ENCODE data around the gene RPP21. TPM values are rescaled to one million over a fixed set of nuclear protein-coding genes. Genes with fewer than 3 reads are reported as not detected.

Gene RPP21
- total and polyA plus RNA-seq, 4 donors, result 15.7 to 56.9 (median 45.2) TPM

DNA sequence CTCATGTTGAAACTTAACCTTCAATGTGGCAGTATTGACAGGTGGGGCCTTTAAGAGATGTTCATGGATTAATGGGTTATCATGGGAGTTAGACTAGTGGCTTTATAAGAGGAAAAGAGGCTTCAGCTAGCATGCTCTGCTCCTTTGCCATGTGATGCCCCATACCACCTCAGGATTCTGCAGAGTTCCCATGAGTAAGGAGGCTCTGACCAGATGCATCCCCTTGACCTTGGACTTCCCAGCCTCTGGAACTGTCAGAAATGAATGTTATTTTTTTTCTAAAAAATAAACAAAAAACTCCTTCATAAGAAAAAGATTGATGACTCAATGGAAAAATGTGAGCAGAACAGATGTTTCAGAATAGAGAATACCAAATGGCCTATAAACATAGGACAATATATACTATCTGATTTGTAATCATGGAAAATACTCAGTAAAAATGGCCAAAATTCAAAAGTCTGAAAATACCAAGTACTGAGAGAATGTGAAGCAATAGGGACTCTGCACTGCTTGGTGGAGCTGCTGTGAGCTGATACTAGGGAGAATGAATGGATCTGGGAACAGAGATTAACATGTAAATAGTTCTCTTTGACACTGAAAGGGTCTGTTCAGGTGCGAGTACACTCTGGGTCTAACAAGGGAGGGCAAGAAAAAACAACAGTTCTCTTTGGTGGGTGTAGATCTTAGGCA is 25.7 kb upstream of the RPP21 start:
- no peaks in the 10 kb centered on the region for H3K27me3 ChIP-seq (ENCODE audit: control insufficient read depth, insufficient read depth, low read length)
- H3K4me1 ChIP-seq (ENCODE audit: control insufficient read depth, insufficient read depth, low read length), result no peaks in the 10 kb centered on the region
- H3K9me3 ChIP-seq (ENCODE audit: control insufficient read depth, insufficient read depth, low read length), result no peaks in the 10 kb centered on the region
- no peaks in the 10 kb centered on the region for H3K36me3 ChIP-seq (ENCODE audit: control insufficient read depth, insufficient read depth, low read length)
- no peak overlapping the region for H3K4me3 ChIP-seq (ENCODE audit: low read depth, low read length)
- no CpG with 5 or more reads among the region's 1 CpG for WGBS (ENCODE audit: insufficient coverage)
- H3K27ac ChIP-seq (ENCODE audit: low read depth, low read length), result no peak overlapping the region
- DNase-seq (ENCODE audit: low read depth in 4 of 6, low spot score in 6 of 6), result no peak

DNA sequence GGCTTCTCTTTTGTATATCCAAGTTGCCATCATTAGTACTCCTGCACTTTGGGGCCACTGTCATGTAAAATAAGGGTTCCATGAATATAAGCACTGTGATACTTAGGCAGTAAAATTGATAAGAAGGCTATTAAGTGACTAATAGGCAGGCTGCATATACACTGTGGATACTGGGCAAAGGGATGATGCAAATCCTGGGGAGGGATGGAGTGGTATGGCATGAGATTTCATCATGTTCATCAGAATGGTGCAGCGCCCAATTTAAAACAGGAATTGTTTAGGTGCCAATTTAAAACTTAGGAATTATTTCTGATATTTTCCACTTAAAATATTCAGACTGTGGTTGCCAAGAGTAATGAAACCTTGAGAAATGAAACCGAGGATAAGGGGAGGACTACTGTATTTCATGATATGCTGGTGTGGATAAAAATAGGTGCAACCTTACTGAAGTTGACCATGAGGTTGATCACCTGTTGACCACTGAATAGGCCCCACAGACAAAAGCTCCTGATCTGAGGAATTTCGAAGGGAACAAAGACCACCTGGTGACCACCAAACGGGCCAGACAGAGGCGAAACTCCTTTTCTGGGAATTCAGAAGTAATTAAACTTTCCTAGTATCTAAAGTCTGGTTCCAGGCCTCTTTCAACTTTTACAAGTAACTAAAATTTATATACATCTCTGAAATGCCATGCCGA is 23.1 kb upstream of the RPP21 start:
- WGBS (ENCODE audit: insufficient coverage), result 60% methylated on average over 4 of the region's 6 CpGs
- no peak overlapping the region for H3K27ac ChIP-seq (ENCODE audit: low read depth, low read length)

GRCh38 chr6:30322527-30323501 is 22.1 kb upstream of the RPP21 start:
- no peaks in the 10 kb centered on the region for H3K9me3 ChIP-seq (ENCODE audit: control insufficient read depth, insufficient read depth, low read length)
- DNase-seq (ENCODE audit: low read depth in 4 of 6, low spot score in 6 of 6), result no peak
- H3K4me1 ChIP-seq (ENCODE audit: control insufficient read depth, insufficient read depth, low read length), result peaks cover 13% of the 10 kb centered on the region
- H3K27me3 ChIP-seq (ENCODE audit: control insufficient read depth, insufficient read depth, low read length), result no peaks in the 10 kb centered on the region
- no peak overlapping the region for H3K4me3 ChIP-seq (ENCODE audit: low read depth, low read length)
- WGBS (ENCODE audit: insufficient coverage), result 87% methylated on average over 12 of the region's 20 CpGs
- H3K27ac ChIP-seq (ENCODE audit: low read depth, low read length), result no peak overlapping the region
- no peaks in the 10 kb centered on the region for H3K36me3 ChIP-seq (ENCODE audit: control insufficient read depth, insufficient read depth, low read length)

More for the DNA sequence above, 23.1 kb upstream of the RPP21 start:
- peaks cover 10% of the 10 kb centered on the region for H3K4me1 ChIP-seq (ENCODE audit: control insufficient read depth, insufficient read depth, low read length)
- H3K4me3 ChIP-seq (ENCODE audit: low read depth, low read length), result no peak overlapping the region
- H3K27me3 ChIP-seq (ENCODE audit: control insufficient read depth, insufficient read depth, low read length), result no peaks in the 10 kb centered on the region
- no peaks in the 10 kb centered on the region for H3K9me3 ChIP-seq (ENCODE audit: control insufficient read depth, insufficient read depth, low read length)
- no peak for DNase-seq (ENCODE audit: low read depth in 4 of 6, low spot score in 6 of 6)
- no peaks in the 10 kb centered on the region for H3K36me3 ChIP-seq (ENCODE audit: control insufficient read depth, insufficient read depth, low read length)

DNA sequence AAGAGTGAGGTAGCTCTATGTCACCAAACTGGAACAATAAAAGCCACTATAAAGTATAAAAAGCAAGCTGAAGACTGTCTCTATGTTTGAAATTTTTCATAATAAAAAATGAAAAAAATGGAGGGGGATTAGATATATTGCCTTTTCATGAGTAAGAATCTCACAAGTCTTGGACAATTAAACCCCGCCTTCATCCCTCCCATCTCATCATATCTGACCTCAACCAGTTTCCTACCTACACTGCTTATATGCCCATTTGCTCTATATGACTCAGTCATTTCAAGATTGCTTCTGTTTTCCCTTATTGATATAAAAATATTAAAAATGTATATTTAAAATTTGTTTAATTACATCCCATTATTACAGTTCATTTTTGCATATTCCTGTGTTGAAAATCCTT is 21.1 kb upstream of the RPP21 start:
- DNase-seq (ENCODE audit: low read depth in 4 of 6, low spot score in 6 of 6), result no peak
- no peaks in the 10 kb centered on the region for H3K36me3 ChIP-seq (ENCODE audit: control insufficient read depth, insufficient read depth, low read length)
- no peak overlapping the region for H3K27ac ChIP-seq (ENCODE audit: low read depth, low read length)
- H3K27me3 ChIP-seq (ENCODE audit: control insufficient read depth, insufficient read depth, low read length), result no peaks in the 10 kb centered on the region
- WGBS (ENCODE audit: insufficient coverage), result no CpG with 5 or more reads among the region's 1 CpG
- H3K9me3 ChIP-seq (ENCODE audit: control insufficient read depth, insufficient read depth, low read length), result no peaks in the 10 kb centered on the region
- H3K4me3 ChIP-seq (ENCODE audit: low read depth, low read length), result no peak overlapping the region
- peaks cover 13% of the 10 kb centered on the region for H3K4me1 ChIP-seq (ENCODE audit: control insufficient read depth, insufficient read depth, low read length)

- Histone ChIP-seq H3K27ac (ENCODE audit: low read depth, low read length) (no peak overlapping the region), H3K4me1 (ENCODE audit: control insufficient read depth, insufficient read depth, low read length) (peaks cover 13% of the 10 kb centered on the region), H3K36me3 (ENCODE audit: control insufficient read depth, insufficient read depth, low read length) (peaks cover 12% of the 10 kb centered on the region), H3K27me3 (ENCODE audit: control insufficient read depth, insufficient read depth, low read length) (no peaks in the 10 kb centered on the region), H3K9me3 (ENCODE audit: control insufficient read depth, insufficient read depth, low read length) (no peaks in the 10 kb centered on the region), H3K4me3 (ENCODE audit: low read depth, low read length) (peak overlapping the region; percentile 83)
- 3% methylated on average over 7 of the region's 10 CpGs for WGBS (ENCODE audit: insufficient coverage)
- peak in 2 of 6 donors; percentile 49 to 75 for DNase-seq (ENCODE audit: low read depth in 4 of 6, low spot score in 6 of 6)
These were observed 19.6 kb upstream of the RPP21 start for GRCh38 chr6:30325150-30325872.

DNA sequence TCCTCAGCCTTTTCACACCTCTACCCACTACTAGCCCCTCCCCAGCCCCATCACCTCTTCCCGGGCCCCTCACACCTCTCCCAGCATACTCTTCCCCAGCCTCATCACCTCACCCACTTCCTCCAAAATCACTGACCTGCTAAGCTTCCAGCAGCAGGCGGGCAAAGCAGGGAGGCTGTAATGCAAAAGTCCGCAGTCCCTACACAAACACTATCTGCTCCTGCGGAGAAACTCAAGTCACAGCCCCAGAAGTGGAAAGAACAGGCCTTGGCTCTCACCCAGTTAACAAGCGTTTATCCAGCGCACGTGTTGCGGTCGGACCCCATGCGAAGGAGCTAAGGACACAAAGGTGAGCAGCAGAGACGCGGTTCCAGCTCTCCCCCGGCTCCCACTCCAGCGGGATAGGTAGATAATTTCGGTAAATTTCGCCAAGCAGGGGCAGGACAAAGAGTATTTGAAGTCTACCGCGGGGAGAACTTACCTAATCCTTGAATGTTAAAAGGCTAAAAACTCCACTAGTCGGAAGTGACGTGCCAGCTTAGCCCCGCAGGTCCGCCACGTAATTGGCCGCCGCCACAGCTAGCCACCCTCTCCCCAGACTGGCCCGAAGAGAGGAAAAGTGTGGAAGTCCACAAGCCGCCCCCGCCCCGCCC is 19.0 kb upstream of the RPP21 start:
- Histone ChIP-seq H3K9me3 (ENCODE audit: control insufficient read depth, insufficient read depth, low read length) (no peaks in the 10 kb centered on the region), H3K36me3 (ENCODE audit: control insufficient read depth, insufficient read depth, low read length) (peaks cover 19% of the 10 kb centered on the region), H3K27me3 (ENCODE audit: control insufficient read depth, insufficient read depth, low read length) (no peaks in the 10 kb centered on the region), H3K4me3 (ENCODE audit: low read depth, low read length) (peak overlapping the region; percentile 83), H3K27ac (ENCODE audit: low read depth, low read length) (peak overlapping the region; percentile 92), H3K4me1 (ENCODE audit: control insufficient read depth, insufficient read depth, low read length) (peaks cover 13% of the 10 kb centered on the region)
- 0% methylated on average over 29 of the region's 29 CpGs for WGBS (ENCODE audit: insufficient coverage)
- DNase-seq (ENCODE audit: low read depth in 4 of 6, low spot score in 6 of 6), result peak in 4 of 6 donors; percentile 60 to 94 (median 70)

DNA sequence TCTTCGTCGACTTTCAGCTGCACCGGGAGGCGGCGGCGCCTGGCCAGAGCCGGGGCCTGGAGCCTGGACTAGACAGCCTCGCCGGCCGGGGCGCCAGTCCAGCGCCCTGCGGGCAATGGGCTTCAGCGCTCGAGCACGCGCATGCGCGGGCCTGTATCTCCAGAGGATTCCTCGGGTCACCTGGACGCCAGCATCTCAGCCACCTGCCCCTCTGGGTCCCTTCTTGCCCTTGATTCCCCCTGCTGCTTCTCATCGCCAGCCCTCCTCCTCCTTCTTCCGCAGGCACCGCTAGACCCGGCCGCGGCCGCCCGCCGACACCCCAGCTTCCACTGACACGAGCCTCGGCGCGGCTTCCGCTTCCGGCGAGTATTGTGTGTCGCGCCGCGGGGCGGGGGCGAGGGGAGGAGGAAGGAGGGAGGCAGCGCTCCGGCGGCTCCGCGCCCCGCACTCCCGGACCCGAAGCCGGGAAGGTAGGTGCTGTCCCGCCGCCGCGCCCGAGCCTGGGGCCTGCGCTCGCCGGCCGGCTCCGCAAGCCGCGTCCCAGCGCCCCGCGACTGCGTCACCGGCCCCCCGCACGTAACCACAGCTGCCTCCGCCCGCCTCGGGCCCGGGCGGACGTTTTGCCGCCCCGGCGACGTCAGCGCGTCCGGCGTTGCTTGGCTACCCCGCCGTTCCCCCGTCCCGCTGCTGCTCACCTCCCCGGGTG is 18.3 kb upstream of the RPP21 start, which contains the start of gene TRIM39:
Gene TRIM39 (plus strand): TSS at position 402 of the 706 bp plus-strand sequence. CDS start 2,391 bp downstream, outside the sequence.
- H3K9me3 ChIP-seq (ENCODE audit: control insufficient read depth, insufficient read depth, low read length), result no peaks in the 10 kb centered on the region
- H3K36me3 ChIP-seq (ENCODE audit: control insufficient read depth, insufficient read depth, low read length), result peaks cover 19% of the 10 kb centered on the region
- peak within 1 kb of the TSS; percentile 83 for H3K4me3 ChIP-seq (ENCODE audit: low read depth, low read length)
- H3K27ac ChIP-seq (ENCODE audit: low read depth, low read length), result peak within 1 kb of the TSS; percentile 92
- no peaks in the 10 kb centered on the region for H3K27me3 ChIP-seq (ENCODE audit: control insufficient read depth, insufficient read depth, low read length)
- H3K4me1 ChIP-seq (ENCODE audit: control insufficient read depth, insufficient read depth, low read length), result peaks cover 13% of the 10 kb centered on the region
- WGBS (ENCODE audit: insufficient coverage), result under 1% methylated on average over 90 of the region's 90 CpGs
- peak; percentile 62 to 95 (median 82) for DNase-seq (ENCODE audit: low read depth in 4 of 6, low spot score in 6 of 6)

- H3K27ac ChIP-seq (ENCODE audit: low read depth, low read length), result peak overlapping the region; percentile 83
- WGBS (ENCODE audit: insufficient coverage), result 2% methylated on average over 9 of the region's 17 CpGs
- DNase-seq (ENCODE audit: low read depth in 4 of 6, low spot score in 6 of 6), result peak in 1 of 6 donors; percentile 36
These were observed 17.7 kb upstream of the RPP21 start for GRCh38 chr6:30327232-30327746.

More at GRCh38 chr6:30327232-30327746, 17.7 kb upstream of the RPP21 start:
- H3K36me3 ChIP-seq (ENCODE audit: control insufficient read depth, insufficient read depth, low read length), result peaks cover 19% of the 10 kb centered on the region
- peaks cover 13% of the 10 kb centered on the region for H3K4me1 ChIP-seq (ENCODE audit: control insufficient read depth, insufficient read depth, low read length)
- no peaks in the 10 kb centered on the region for H3K9me3 ChIP-seq (ENCODE audit: control insufficient read depth, insufficient read depth, low read length)
- peak overlapping the region; percentile 83 for H3K4me3 ChIP-seq (ENCODE audit: low read depth, low read length)
- H3K27me3 ChIP-seq (ENCODE audit: control insufficient read depth, insufficient read depth, low read length), result no peaks in the 10 kb centered on the region

Data from spinal cord (tissue), 10 donors.